K562 (cell line): Measurements from ENCODE around the gene SLC25A42. TPM values are rescaled to one million over a fixed set of nuclear protein-coding genes. Genes with fewer than 3 reads are reported as not detected.

ENCODE experiments used
- CBFB ChIP-seq: sonication (generic); formaldehyde crosslinking; IDR thresholded peaks from 2 replicates; pipeline ENCODE4 v1.4.0; 2020; ENCODE audit warnings: mild to moderate bottlenecking, missing genetic modification reagents
- EGR1 ChIP-seq: fragments of 450-650 bp; conservative IDR thresholded peaks from 2 replicates; pipeline ENCODE4 v1.6.1; 2017; ENCODE audit warnings: mild to moderate bottlenecking
- ERF ChIP-seq: fragments of 450-650 bp; formaldehyde crosslinking; IDR thresholded peaks from 2 replicates; pipeline ENCODE4 v1.4.0; 2020; ENCODE audit warnings: mild to moderate bottlenecking, mixed read lengths
- ETV5 ChIP-seq: sonication (generic); formaldehyde crosslinking; IDR thresholded peaks from 2 replicates; pipeline ENCODE4 v1.4.0; 2020; ENCODE audit warnings: low read depth, mild to moderate bottlenecking, missing genetic modification reagents
- GABPB1 ChIP-seq: sonication (generic); formaldehyde crosslinking; IDR thresholded peaks from 2 replicates; pipeline ENCODE4 v1.8.0; 2022; ENCODE audit warnings: mild to moderate bottlenecking, missing genetic modification reagents
- HMGN3 ChIP-seq: IDR thresholded peaks from 2 replicates; pipeline ENCODE4 v1.6.1; 2011; ENCODE audit warnings: borderline replicate concordance, low read depth, mild to moderate bottlenecking, mixed read lengths, low read length; ENCODE audit not compliant: insufficient read length; ENCODE audit errors: extremely low read depth
- KAT8 ChIP-seq: fragments of 450-650 bp; IDR thresholded peaks from 2 replicates; pipeline ENCODE4 v1.6.1; 2016; ENCODE audit warnings: low read depth, mild to moderate bottlenecking
- MEF2D ChIP-seq: conservative IDR thresholded peaks from 2 replicates; pipeline ENCODE4 v1.6.1; 2016; ENCODE audit warnings: low read depth, missing genetic modification characterization, missing compliant biosample characterization
- NCOA1 ChIP-seq: fragments of 450-650 bp; IDR thresholded peaks from 2 replicates; pipeline ENCODE4 v1.6.1; 2016; ENCODE audit warnings: low read depth
- NCOA6 ChIP-seq: fragments of 450-650 bp; IDR thresholded peaks from 2 replicates; pipeline ENCODE4 v1.6.1; 2017; ENCODE audit warnings: mild to moderate bottlenecking
- NONO ChIP-seq, 2 experiments: fragments of 200-400 bp in 1 of 2; fragments of 450-650 bp in 1 of 2; formaldehyde crosslinking in 1 of 2; IDR thresholded peaks; 2 replicates each; pipeline ENCODE4 v1.6.1; 2017; ENCODE audit warnings: low read depth in 2 of 2, mild to moderate bottlenecking in 2 of 2, moderate library complexity in 2 of 2, low read length in 1 of 2
- NR1H2 ChIP-seq: sonication (generic); formaldehyde crosslinking; IDR thresholded peaks from 2 replicates; pipeline ENCODE4 v1.4.0; 2020; ENCODE audit warnings: mild to moderate bottlenecking, missing genetic modification reagents
- RCOR1 ChIP-seq, 2 experiments: IDR thresholded peaks; 2 replicates each; pipeline ENCODE4 v1.6.1; 2012; ENCODE audit warnings: low read depth in 2 of 2, low read length in 2 of 2, borderline replicate concordance in 1 of 2, improper control_type of control experiment in 1 of 2
- SP1 ChIP-seq: sonication (generic); formaldehyde crosslinking; IDR thresholded peaks from 2 replicates; pipeline ENCODE4 v1.8.1; 2022; ENCODE audit warnings: mild to moderate bottlenecking, missing genetic modification reagents
- VEZF1 ChIP-seq: fragments of 200-800 bp; sonication (Bioruptor generic); IDR thresholded peaks from 2 replicates; pipeline ENCODE4 v1.6.1; 2017; ENCODE audit warnings: missing genetic modification characterization, missing compliant biosample characterization
- XRCC5 ChIP-seq: fragments of 200-400 bp; formaldehyde crosslinking; IDR thresholded peaks from 2 replicates; pipeline ENCODE4 v1.6.1; 2017; ENCODE audit warnings: low read depth, mild to moderate bottlenecking, low read length
- YY1 ChIP-seq, 3 experiments: IDR thresholded peaks; 2 replicates each; pipeline ENCODE4 v1.6.1; 2011; ENCODE audit warnings: low read length in 2 of 3, mild to moderate bottlenecking in 2 of 3, moderate library complexity in 2 of 3, borderline replicate concordance in 1 of 3, control low read depth in 1 of 3, low read depth in 1 of 3; ENCODE audit not compliant: insufficient read depth in 3 of 3, insufficient replicate concordance in 2 of 3, control insufficient read depth in 1 of 3, insufficient read length in 1 of 3; ENCODE audit errors: extremely low read depth in 1 of 3
- polyA plus RNA-seq, 8 experiments: library from polyadenylated mRNA; depleted of rRNA in 4 of 8; stranded (reverse) in 5 of 8; unstranded in 3 of 8; fragments of >200 nt; fragmentation: Nextera tagmentation in 2 of 8; fragmentation: Illumina TruSeq in 1 of 8; extraction: Ambion mirVana in 2 of 8; extraction: Trizol in 1 of 8; gene quantifications; 2 replicates each; pipeline versions ENCODE4 v1.2.1 to v1.2.3, GENCODE V29; 2011 to 2014; ENCODE audit warnings: inconsistent platforms in 1 of 8, missing spikeins in 1 of 8
- total RNA-seq, 7 experiments: library from RNA; depleted of rRNA in 6 of 7; stranded (reverse); fragments of >200 nt in 6 of 7; fragmentation: Illumina TruSeq in 2 of 7; extraction: Trizol in 2 of 7; gene quantifications; 2 replicates each; pipeline versions ENCODE4 v1.2.1 to v1.2.3, GENCODE V29; 2011 to 2021; ENCODE audit warnings: low replicate concordance in 1 of 7
- TF ChIP-seq, protein P1 (sequence below): fragments of 450-650 bp; IDR thresholded peaks from 2 replicates; pipeline ENCODE4 v1.6.1; 2016; ENCODE audit warnings: missing biosample characterization, missing genetic modification characterization
- TF ChIP-seq, protein P2 (sequence below): fragments of 450-650 bp; IDR thresholded peaks from 2 replicates; pipeline ENCODE4 v1.6.1; 2016; ENCODE audit warnings: borderline replicate concordance
- TF ChIP-seq, protein P3 (sequence below), 2 experiments: fragments of 250-450 bp in 1 of 2; fragments of 450-650 bp in 1 of 2; sonication (Bioruptor Pico) in 1 of 2; IDR thresholded peaks; 2 replicates each; pipeline versions ENCODE4 v1.6.1 to v1.8.0; 2016 to 2021; ENCODE audit warnings: mild to moderate bottlenecking in 2 of 2, moderate library complexity in 2 of 2, missing compliant biosample characterization in 1 of 2, missing genetic modification characterization in 1 of 2

The SLC25A42 gene
- total and polyA plus RNA-seq, 9 of the 15 experiments (the other 6 are each of a cell fraction or from before 2014, with no cell fraction given): 0.59 to 32.2 (median 14.1) TPM

DNA sequence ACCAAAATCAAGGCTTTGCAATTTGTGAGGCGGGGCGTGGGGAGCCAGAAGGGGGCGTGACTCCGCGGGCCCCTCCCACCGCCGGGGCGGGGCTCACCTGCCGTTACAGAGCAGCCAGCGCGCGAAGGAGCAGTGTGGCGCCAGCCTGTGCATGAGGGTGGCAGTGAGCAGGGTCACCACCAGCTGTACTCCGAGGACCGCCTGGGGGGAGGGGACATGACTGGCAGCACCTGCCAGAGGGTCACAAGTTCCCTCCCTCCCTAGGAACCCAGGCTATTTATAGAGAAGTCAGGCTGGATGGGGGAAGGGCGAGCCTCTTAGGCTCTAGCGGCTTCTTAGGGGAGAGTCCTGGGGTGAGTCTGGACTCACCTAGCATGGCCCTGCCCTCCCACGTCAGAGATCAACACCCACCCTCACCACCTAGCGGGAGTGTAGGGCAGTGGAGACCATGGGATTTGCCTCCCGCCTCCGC lies 70.9 kb downstream of the SLC25A42 start (continued):
- 0 out of 4 replicates have a peak, but pooled peaks of 1 of the 2 experiments have one; percentile 24 for TF ChIP-seq NONO (IDR thresholded peaks at IDR 0.05; ENCODE audit: low read depth in 2 of 2, low read length in 1 of 2)
- peak; percentile 87 for TF ChIP-seq SP1 (CRISPR knock-in tag)
- TF ChIP-seq VEZF1 (CRISPR knock-in tag): peak; percentile 67
- no peak for TF ChIP-seq NR1H2
- no peak for TF ChIP-seq KAT8
- TF ChIP-seq, protein P1, sequence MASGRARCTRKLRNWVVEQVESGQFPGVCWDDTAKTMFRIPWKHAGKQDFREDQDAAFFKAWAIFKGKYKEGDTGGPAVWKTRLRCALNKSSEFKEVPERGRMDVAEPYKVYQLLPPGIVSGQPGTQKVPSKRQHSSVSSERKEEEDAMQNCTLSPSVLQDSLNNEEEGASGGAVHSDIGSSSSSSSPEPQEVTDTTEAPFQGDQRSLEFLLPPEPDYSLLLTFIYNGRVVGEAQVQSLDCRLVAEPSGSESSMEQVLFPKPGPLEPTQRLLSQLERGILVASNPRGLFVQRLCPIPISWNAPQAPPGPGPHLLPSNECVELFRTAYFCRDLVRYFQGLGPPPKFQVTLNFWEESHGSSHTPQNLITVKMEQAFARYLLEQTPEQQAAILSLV (tag): no peak
- TF ChIP-seq MEF2D: peak; percentile 96
- TF ChIP-seq GABPB1 (CRISPR knock-in tag): peak; percentile 76
- peak; percentile 16; the same call in 1 of the 2 replicates for TF ChIP-seq ERF (CRISPR knock-in tag)
- TF ChIP-seq NCOA6: no peak
- TF ChIP-seq HMGN3: peak; percentile 31
- TF ChIP-seq CBFB (CRISPR knock-in tag): no peak
- TF ChIP-seq, protein P2, sequence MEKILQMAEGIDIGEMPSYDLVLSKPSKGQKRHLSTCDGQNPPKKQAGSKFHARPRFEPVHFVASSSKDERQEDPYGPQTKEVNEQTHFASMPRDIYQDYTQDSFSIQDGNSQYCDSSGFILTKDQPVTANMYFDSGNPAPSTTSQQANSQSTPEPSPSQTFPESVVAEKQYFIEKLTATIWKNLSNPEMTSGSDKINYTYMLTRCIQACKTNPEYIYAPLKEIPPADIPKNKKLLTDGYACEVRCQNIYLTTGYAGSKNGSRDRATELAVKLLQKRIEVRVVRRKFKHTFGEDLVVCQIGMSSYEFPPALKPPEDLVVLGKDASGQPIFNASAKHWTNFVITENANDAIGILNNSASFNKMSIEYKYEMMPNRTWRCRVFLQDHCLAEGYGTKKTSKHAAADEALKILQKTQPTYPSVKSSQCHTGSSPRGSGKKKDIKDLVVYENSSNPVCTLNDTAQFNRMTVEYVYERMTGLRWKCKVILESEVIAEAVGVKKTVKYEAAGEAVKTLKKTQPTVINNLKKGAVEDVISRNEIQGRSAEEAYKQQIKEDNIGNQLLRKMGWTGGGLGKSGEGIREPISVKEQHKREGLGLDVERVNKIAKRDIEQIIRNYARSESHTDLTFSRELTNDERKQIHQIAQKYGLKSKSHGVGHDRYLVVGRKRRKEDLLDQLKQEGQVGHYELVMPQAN: peak; percentile 50; the same call in 1 of the 2 replicates
- TF ChIP-seq EGR1: peak; percentile 46
- TF ChIP-seq XRCC5: peak; percentile 50; the same call in 1 of the 2 replicates
- 0 out of 2 replicates have a peak, but pooled peaks have one; percentile 32 for TF ChIP-seq NCOA1
- TF ChIP-seq, protein P3, sequence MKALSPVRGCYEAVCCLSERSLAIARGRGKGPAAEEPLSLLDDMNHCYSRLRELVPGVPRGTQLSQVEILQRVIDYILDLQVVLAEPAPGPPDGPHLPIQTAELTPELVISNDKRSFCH (CRISPR knock-in tag; IDR thresholded peaks at IDR 0.05): no peak
- TF ChIP-seq, protein P3 (tag; IDR thresholded peaks at IDR 0.05): no peak
- TF ChIP-seq RCOR1 (IDR thresholded peaks at IDR 0.05; ENCODE audit: borderline replicate concordance in 1 of 2, low read depth in 2 of 2, low read length in 2 of 2): peak in 1 of 2 experiments; percentile 40; a peak in 2 of 4 replicates
- peak in 1 of 3 experiments; percentile 10 for TF ChIP-seq YY1 (IDR thresholded peaks at IDR 0.05; ENCODE audit: borderline replicate concordance in 1 of 3, control insufficient read depth in 1 of 3, extremely low read depth in 1 of 3, insufficient read depth in 3 of 3, insufficient read length in 1 of 3, insufficient replicate concordance in 2 of 3, low read depth in 1 of 3, low read length in 2 of 3)
- no peak for TF ChIP-seq ETV5 (CRISPR knock-in tag)
